HepG2 (cell line): Measurements from ENCODE around the gene FHIT.

Experiments
- ELF4 ChIP-seq: sonication (generic); formaldehyde crosslinking; IDR thresholded peaks from 2 replicates; pipeline ENCODE4 v1.5.0; 2020; ENCODE audit warnings: missing genetic modification reagents, mild to moderate bottlenecking, moderate library complexity, borderline replicate concordance
- ESRRA ChIP-seq: sonication (generic); formaldehyde crosslinking; IDR thresholded peaks from 2 replicates; pipeline ENCODE4 v1.5.1; 2020; ENCODE audit warnings: mild to moderate bottlenecking, low read depth, missing genetic modification reagents
- GABPB1 ChIP-seq: IDR thresholded peaks from 2 replicates; pipeline ENCODE4 v1.6.1; 2016; ENCODE audit warnings: mild to moderate bottlenecking, missing genetic modification reagents, moderate library complexity, missing compliant biosample characterization
- PCBP1 ChIP-seq: fragments of 200-400 bp; formaldehyde crosslinking; IDR thresholded peaks from 2 replicates; pipeline ENCODE4 v1.6.1; 2017; ENCODE audit warnings: mild to moderate bottlenecking, low read depth, low read length, borderline replicate concordance
- SP1 ChIP-seq, 2 experiments: fragments of 450-650 bp in 1 of 2; sonication (generic) in 1 of 2; formaldehyde crosslinking in 1 of 2; IDR thresholded peaks; 2 replicates each; pipeline versions ENCODE4 v1.4.0 to v1.6.1; 2016 to 2020; ENCODE audit warnings: missing genetic modification reagents in 1 of 2

GRCh38 chr3:61141227-61141626 lies 110.0 kb downstream of the FHIT start:
- TF ChIP-seq ELF4 (CRISPR knock-in tag) = no peak
- TF ChIP-seq GABPB1 (CRISPR knock-in tag) = no peak
- TF ChIP-seq SP1 (IDR thresholded peaks at IDR 0.05) = no peak
- TF ChIP-seq SP1 (CRISPR knock-in tag; IDR thresholded peaks at IDR 0.05) = no peak
- no peak for TF ChIP-seq PCBP1
- no peak for TF ChIP-seq ESRRA (CRISPR knock-in tag)
